D721Med (cell line): ENCODE data around the gene HNRNPK.
A peak's percentile ranks its signal among the peaks of the same experiment; 100 is the strongest.
"Not testable (repeated sequence)": the region's sequence is repeated elsewhere in the genome, so short reads cannot be mapped to it uniquely, and the experiment has no call there.

ENCODE experiments used
- DNase-seq: peaks from one replicate; pipeline ENCODE4 v3.0.0; 2011; ENCODE audit warnings: low spot score; ENCODE audit not compliant: insufficient read length
- FAIRE-seq: peaks from 2 replicates; lab custom pipeline; 2011; peaks lifted over from hg19 to GRCh38; lab: Jason Lieb, UNC
- CTCF ChIP-seq: IDR thresholded peaks from 2 replicates; pipeline ENCODE4 v1.5.1; 2012; ENCODE audit warnings: mild to moderate bottlenecking, control low read depth; ENCODE audit not compliant: insufficient read depth; ENCODE audit errors: missing control alignments

Gene HNRNPK

GRCh38 chr9:83956436-83957247 is 23.4 kb downstream of the HNRNPK start:
- no peak for TF ChIP-seq CTCF
- DNase-seq: peak; percentile 70
- FAIRE-seq: no peak

GRCh38 chr9:83956086-83956435 is 24.0 kb downstream of the HNRNPK start:
- DNase-seq (no peak), FAIRE-seq (no peak)
- no peak for TF ChIP-seq CTCF

GRCh38 chr9:83948096-83948495 is 31.9 kb downstream of the HNRNPK start:
- not testable (repeated sequence) for DNase-seq, FAIRE-seq

- no peak for TF ChIP-seq CTCF
- DNase-seq (no peak), FAIRE-seq (no peak)
These were observed 39.3 kb downstream of the HNRNPK start for GRCh38 chr9:83940590-83941303.

- DNase-seq: no peak
- FAIRE-seq: no peak
- peak; percentile 82 for TF ChIP-seq CTCF
These were observed 42.1 kb downstream of the HNRNPK start for GRCh38 chr9:83937861-83938455.

GRCh38 chr9:83936523-83936922 is 43.5 kb downstream of the HNRNPK start:
- FAIRE-seq: no peak
- TF ChIP-seq CTCF: no peak
- no peak for DNase-seq

GRCh38 chr9:83935276-83935935 is 44.6 kb downstream of the HNRNPK start:
- no peak for FAIRE-seq
- DNase-seq: no peak
- no peak for TF ChIP-seq CTCF
